GM12878 (cell line): ENCODE measurements around the gene RRP36. TPM values are rescaled to one million over a fixed set of nuclear protein-coding genes. Genes with fewer than 3 reads are reported as not detected.

ENCODE experiments used
- EGR1 ChIP-seq, 2 experiments: IDR thresholded peaks; 1 replicate in 1 of 2; 2 replicates in 1 of 2; pipeline ENCODE4 v1.6.1; 2011 to 2012; ENCODE audit warnings: low read depth in 2 of 2, low read length in 2 of 2, borderline replicate concordance in 1 of 2, mild to moderate bottlenecking in 1 of 2, moderate library complexity in 1 of 2
- KAT2A ChIP-seq: conservative IDR thresholded peaks from 2 replicates; pipeline ENCODE4 v1.6.1; 2011; ENCODE audit warnings: low read depth, low read length; ENCODE audit not compliant: control insufficient read depth
- KLF5 ChIP-seq: fragments of 450-650 bp; IDR thresholded peaks from 2 replicates; pipeline ENCODE4 v1.6.1; 2014; ENCODE audit warnings: mild to moderate bottlenecking; ENCODE audit not compliant: partially characterized antibody
- SMAD1 ChIP-seq: fragments of 450-650 bp; IDR thresholded peaks from 2 replicates; pipeline ENCODE4 v1.6.1; 2018; ENCODE audit warnings: mild to moderate bottlenecking, low read depth; ENCODE audit not compliant: partially characterized antibody
- SUPT20H ChIP-seq: IDR thresholded peaks from 2 replicates; pipeline ENCODE4 v1.6.1; 2011; ENCODE audit warnings: low read depth, mild to moderate bottlenecking, low read length, moderate library complexity, borderline replicate concordance; ENCODE audit not compliant: control insufficient read depth
- TCF3 ChIP-seq: IDR thresholded peaks from 2 replicates; pipeline ENCODE4 v1.6.1; 2012; ENCODE audit warnings: low read depth, mild to moderate bottlenecking, low read length, borderline replicate concordance; ENCODE audit not compliant: insufficient read depth
- ZNF622 ChIP-seq: fragments of 450-650 bp; IDR thresholded peaks from 2 replicates; pipeline ENCODE4 v1.6.1; 2017; ENCODE audit warnings: mild to moderate bottlenecking, inconsistent platforms
- ZSCAN29 ChIP-seq: fragments of 450-650 bp; IDR thresholded peaks from 2 replicates; pipeline ENCODE4 v1.6.1; 2017; ENCODE audit warnings: mild to moderate bottlenecking, moderate library complexity
- polyA plus RNA-seq, 11 experiments: library from polyadenylated mRNA; depleted of rRNA in 4 of 11; unstranded in 6 of 11; stranded (reverse) in 5 of 11; fragments of >200 nt; fragmentation: Nextera tagmentation in 4 of 11; fragmentation: Illumina TruSeq in 1 of 11; extraction: Ambion mirVana in 4 of 11; extraction: Trizol in 1 of 11; gene quantifications; 1 replicate in 1 of 11; 2 replicates in 10 of 11; pipeline versions ENCODE4 v1.2.1 to v1.2.3, GENCODE V29; 2011 to 2016; ENCODE audit warnings: inconsistent platforms in 2 of 11, missing spikeins in 2 of 11, low read depth in 1 of 11
- total RNA-seq, 4 experiments: library from RNA; depleted of rRNA in 3 of 4; stranded (reverse); fragments of >200 nt in 3 of 4; fragmentation: Illumina TruSeq in 1 of 4; extraction: Trizol in 1 of 4; gene quantifications; 2 replicates each; pipeline versions ENCODE4 v1.2.1 to v1.2.3, GENCODE V29; 2013 to 2021
- TF ChIP-seq, protein P1 (sequence below): fragments of 450-650 bp; IDR thresholded peaks from 2 replicates; pipeline ENCODE4 v1.6.1; 2016; ENCODE audit warnings: mild to moderate bottlenecking
- TF ChIP-seq, protein P2 (sequence below): fragments of 450-650 bp; IDR thresholded peaks from 2 replicates; pipeline ENCODE4 v1.6.1; 2018; ENCODE audit warnings: borderline replicate concordance, mild to moderate bottlenecking; ENCODE audit not compliant: partially characterized antibody
- TF ChIP-seq, protein P3 (sequence below): IDR thresholded peaks from 2 replicates; pipeline ENCODE4 v1.6.1; 2011; ENCODE audit warnings: borderline replicate concordance, low read depth, mild to moderate bottlenecking, moderate library complexity, low read length; ENCODE audit not compliant: insufficient read depth, poor library complexity, severe bottlenecking

RRP36 gene
- total and polyA plus RNA-seq, 10 of the 15 experiments (the other 5 are each of a cell fraction or from before 2014, with no cell fraction given) = 17.6 to 101 (median 69.7) TPM

DNA sequence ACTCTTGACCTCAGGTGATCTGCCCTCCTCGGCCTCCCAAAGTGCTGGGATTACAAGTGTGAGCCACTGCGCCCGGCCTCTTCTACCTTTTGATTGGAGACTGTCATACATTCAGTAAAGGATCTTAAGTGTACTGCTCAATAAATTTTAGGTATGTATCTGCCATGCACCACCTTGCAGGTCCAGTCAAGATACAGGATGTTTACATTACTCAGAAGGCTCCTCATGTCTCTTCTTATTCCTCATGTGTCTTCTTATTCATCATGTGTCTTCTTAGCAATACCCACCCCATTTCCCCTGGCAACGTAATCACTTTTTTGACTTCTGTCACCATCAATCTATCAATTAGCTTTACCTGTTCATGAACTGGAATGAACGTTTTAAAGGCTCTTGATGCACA is 15.6 kb upstream of the RRP36 start (continued):
- TF ChIP-seq, protein P1, sequence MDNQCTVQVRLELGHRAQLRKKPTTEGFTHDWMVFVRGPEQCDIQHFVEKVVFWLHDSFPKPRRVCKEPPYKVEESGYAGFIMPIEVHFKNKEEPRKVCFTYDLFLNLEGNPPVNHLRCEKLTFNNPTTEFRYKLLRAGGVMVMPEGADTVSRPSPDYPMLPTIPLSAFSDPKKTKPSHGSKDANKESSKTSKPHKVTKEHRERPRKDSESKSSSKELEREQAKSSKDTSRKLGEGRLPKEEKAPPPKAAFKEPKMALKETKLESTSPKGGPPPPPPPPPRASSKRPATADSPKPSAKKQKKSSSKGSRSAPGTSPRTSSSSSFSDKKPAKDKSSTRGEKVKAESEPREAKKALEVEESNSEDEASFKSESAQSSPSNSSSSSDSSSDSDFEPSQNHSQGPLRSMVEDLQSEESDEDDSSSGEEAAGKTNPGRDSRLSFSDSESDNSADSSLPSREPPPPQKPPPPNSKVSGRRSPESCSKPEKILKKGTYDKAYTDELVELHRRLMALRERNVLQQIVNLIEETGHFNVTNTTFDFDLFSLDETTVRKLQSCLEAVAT = no peak
- TF ChIP-seq, protein P2, sequence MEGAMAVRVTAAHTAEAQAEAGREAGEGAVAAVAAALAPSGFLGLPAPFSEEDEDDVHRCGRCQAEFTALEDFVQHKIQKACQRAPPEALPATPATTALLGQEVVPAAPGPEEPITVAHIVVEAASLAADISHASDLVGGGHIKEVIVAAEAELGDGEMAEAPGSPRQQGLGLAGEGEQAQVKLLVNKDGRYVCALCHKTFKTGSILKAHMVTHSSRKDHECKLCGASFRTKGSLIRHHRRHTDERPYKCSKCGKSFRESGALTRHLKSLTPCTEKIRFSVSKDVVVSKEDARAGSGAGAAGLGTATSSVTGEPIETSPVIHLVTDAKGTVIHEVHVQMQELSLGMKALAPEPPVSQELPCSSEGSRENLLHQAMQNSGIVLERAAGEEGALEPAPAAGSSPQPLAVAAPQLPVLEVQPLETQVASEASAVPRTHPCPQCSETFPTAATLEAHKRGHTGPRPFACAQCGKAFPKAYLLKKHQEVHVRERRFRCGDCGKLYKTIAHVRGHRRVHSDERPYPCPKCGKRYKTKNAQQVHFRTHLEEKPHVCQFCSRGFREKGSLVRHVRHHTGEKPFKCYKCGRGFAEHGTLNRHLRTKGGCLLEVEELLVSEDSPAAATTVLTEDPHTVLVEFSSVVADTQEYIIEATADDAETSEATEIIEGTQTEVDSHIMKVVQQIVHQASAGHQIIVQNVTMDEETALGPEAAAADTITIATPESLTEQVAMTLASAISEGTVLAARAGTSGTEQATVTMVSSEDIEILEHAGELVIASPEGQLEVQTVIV = no peak
- TF ChIP-seq, protein P3, sequence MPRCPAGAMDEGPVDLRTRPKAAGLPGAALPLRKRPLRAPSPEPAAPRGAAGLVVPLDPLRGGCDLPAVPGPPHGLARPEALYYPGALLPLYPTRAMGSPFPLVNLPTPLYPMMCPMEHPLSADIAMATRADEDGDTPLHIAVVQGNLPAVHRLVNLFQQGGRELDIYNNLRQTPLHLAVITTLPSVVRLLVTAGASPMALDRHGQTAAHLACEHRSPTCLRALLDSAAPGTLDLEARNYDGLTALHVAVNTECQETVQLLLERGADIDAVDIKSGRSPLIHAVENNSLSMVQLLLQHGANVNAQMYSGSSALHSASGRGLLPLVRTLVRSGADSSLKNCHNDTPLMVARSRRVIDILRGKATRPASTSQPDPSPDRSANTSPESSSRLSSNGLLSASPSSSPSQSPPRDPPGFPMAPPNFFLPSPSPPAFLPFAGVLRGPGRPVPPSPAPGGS = no peak
- TF ChIP-seq TCF3 (no peak), KAT2A (no peak), EGR1 (IDR thresholded peaks at IDR 0.05; ENCODE audit: borderline replicate concordance in 1 of 2, low read depth in 2 of 2, low read length in 2 of 2) (no peak), SMAD1 (no peak), ZSCAN29 (no peak), SUPT20H (no peak), ZNF622 (no peak), KLF5 (no peak)
- TF ChIP-seq, all 136 proteins: peak for 0
